NCI-H748 treated with DMSO at 0.1 percent for 48 hours (cell line): ENCODE measurements around the gene AGBL4.
A peak's percentile ranks its signal among the peaks of the same experiment; 100 is the strongest.

ENCODE experiments used
- DNase-seq: peaks from one replicate; lab custom pipeline; 2025; lab: John Stamatoyannopoulos, UW

AGBL4 gene

DNA sequence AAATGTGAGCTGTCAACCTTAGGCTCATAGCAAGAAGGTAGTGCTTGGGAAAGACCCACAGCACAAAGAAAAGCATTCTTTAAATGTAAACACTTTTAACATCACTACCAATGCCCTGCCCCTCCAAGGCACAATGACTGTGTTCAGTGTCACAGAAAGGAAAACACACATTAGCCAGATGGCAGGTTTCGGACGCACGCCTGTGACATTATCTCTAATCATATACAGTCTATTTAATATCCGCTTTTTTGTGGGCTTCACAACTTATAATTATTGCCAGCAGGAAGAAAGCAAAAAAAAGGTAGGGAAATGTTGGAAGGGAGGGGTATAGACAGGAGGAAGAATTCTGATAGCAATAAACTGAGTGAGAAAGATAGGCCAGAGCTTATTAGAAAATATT is 1134.7 kb downstream of the AGBL4 start:
- DNase-seq, result peak; percentile 94

DNA sequence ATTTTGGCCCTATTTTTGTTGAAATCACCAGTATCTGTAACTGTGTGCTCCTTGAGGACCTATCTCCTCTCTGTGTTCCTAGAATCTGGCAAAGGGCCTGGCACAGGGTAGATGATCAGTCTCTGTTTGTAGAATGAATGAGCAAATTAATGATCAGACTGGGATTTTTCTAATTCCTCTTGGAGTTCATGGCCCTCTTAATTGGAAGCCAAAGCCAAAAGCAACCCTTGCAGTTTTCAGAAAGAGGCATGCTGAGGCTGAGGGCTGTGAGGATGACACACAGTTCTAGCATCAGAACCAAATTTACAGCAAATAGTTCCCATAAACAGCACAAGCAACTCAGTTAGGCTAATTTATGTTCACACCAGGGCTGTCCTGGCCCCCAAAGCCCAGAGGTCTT is 1136.0 kb downstream of the AGBL4 start:
- DNase-seq, result no peak

DNA sequence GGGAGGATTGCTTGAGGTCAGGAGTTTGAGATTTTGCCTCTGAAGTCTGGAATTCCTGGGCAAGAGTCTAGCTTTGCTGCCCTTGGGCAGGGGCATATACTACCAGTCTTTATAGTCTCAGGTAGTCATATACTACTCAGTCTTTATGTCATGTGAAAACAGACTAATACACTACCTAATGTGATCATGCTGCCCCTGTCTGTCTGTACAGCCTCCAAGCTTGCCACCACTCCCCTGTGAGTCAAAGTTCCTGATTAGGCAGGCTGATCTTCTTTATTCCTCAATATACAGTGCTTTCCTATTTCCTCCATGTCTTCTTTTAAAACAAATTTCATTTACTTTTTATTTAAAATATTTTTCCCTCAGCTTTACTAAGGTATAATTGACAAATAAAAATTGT is 1141.7 kb downstream of the AGBL4 start:
- DNase-seq, result no peak

DNA sequence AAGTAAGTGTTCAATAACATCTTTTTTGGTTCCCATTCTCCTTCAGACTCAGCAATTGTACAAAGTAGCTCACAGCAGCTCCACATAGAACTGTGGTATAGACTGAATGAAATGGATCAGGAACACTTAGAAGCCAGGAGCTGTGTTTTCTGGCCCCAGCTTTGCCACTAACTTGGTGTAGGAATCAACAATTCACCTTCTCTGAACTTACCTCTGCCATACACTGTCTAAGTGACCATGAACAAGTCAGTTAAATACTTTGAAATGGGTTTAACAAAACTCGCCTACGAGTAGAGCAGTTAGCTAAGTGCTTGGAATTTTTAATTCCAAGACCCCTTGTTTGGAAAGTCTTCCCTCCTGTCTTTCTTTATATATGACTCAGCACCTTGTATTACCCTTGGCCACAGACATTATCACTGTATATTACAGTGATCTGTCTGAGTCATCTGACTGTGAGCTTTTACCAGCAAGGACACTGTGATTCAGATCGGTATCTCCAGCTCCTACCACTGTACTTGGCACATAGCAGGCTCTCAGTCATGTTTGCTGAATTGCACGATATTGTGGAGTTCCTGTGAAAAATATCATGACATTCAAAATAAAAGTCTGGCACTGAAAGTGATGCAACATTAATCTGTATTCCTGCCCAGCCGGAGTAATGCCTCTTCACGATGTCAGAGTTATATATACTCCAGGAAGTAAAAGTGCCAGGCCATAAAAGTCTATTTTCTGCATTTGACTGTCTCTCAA is 1145.4 kb downstream of the AGBL4 start:
- DNase-seq, result no peak

DNA sequence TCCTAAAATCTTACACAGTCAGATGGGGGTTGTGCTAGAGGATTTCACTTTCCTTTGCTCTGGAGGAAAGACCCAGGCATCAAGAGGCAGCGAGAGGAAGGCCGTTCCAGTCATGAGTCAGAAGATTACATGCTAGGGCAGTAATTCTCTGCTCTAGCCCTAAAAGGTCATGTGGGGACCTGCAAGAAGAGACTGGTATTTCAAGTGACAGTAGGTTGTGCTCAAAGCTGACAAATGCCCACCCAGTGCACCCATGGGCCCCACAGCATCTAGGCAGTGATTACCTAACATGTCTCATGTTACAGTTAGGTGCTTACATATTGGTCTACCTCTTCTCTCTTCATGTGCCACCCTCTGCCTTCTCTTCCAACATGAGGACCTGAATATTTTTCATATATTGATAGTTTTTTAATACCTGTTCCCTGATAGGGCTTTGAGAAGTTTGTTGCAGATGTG is 1147.4 kb downstream of the AGBL4 start:
- no peak for DNase-seq

DNA sequence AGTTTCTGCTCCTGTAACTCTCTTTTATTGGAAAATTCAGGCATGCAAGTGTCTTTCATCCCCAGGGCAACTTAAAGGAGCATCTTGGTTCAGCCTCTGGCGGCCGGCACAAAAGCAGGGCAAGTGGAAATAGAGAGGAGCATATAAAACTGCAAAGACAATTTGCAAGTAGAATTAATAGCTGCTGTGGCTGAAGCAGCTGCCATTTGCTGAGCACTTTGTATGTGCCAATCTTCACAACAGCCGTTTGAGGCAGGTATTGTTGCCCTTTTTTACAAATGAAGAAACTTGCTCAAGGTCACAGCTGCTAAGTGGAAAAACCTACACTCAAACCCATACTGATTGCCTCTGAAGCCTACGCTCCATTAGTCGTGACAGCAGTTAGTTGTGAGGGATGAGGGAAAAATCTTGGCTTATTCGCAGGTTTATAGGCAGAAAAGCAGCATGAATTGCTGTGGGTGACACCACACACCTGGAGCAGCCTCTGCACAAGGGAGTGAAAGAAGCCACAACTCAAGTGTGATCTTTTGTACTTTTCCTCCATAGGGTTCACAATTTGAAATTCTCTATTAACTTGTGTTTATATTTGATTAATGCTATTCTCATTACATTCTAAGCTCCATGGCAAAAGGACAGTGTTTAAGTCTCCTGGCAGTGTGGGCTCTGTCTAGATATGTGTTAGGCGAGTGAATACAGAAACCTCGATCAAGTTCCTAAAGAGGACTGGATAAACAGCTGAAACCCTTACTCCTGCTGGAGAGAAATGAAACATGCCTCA is 1148.0 kb downstream of the AGBL4 start:
- no peak for DNase-seq

DNA sequence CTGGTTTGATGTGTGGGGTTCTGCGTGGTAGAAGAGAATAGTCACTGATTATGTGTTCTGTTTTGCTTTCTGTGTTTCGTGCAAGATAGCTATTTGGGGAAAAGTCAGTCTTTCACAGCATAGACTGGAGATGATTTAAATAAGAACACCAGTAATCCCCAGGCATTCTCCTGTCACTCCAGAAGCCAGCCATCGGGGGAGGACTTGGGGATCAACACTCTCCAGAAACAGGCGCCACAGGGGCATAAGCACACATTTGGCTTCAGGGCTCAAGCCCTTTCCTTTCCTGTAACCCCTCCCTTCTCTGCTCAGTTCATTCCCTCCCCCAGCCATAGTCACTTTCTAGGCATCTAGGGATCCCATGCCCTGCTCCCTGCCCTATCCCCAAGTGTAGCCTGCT is 1149.8 kb downstream of the AGBL4 start:
- DNase-seq, result no peak

DNA sequence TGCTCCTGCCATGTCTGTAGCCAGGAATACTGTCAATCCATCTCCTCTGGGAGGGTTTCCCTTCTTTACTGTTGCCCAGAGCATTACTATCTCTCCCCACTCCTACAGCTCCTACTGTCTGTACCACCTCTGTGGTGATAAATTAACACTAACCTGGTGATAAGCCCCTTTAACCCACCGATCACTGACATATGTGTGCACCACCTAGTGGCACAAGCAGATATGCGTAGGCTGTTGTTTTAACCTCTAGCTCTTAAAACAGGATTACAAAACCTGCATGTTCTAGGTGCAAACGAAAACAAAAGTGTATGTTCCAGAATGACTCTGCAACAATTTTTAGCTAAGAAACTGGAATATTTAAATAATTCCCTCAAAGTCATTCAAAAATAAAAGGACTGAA is 1153.2 kb downstream of the AGBL4 start:
- peak; percentile 30 for DNase-seq

DNA sequence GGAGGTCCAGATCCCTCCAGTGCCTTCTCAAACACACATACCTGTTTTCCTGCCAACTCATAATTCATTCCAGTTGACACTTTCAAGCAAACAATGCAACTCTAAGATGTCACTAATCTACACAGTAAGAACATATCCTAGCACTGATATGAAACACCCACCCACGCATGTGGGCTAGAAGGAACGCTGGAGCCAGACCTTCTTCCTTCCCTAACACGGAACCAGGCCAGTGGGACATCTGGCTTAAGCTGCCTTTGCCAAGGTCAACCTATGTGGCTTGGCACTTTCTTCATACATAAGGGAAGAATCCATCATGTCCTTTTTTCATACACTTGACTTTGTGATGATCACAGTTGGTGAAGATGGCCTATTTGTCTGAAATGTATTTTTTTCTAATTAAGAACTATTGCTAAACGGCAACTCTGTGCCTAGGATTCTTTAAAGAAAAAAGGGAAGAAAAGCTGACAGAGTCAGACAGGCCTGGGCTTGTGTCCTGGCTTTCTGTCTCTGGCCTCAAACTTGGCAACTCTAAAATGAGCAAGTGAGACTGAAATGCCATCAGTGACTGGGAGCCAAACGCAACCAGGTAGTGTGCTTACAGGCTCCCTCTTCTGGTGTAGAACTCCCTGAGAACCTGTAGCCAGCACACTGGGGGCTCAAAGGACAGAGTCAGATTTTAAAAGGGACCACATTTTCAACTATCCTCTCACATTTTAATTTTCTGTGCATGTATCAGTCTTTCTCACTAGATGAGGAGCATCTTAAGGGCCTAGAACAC is 1154.4 kb downstream of the AGBL4 start:
- DNase-seq, result no peak

DNA sequence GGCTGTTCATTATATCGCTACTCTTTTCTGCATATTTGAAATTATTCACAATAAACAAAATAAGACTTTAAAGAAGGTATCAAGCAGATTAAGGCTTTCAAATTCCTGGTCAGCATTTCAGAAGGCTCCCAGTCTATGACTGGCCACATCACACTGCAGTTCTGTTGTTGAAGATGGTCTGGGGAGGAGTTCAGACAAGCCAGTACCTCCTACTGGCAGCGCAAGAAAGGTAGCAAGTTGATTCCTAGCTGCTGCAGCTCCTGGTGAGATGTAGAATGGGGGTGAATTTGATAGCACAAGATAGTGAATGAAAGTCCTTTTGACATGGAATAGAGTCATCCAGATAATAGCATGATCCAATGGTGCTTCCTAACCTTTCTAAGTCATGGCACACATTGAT is 1158.8 kb downstream of the AGBL4 start:
- DNase-seq, result no peak

DNA sequence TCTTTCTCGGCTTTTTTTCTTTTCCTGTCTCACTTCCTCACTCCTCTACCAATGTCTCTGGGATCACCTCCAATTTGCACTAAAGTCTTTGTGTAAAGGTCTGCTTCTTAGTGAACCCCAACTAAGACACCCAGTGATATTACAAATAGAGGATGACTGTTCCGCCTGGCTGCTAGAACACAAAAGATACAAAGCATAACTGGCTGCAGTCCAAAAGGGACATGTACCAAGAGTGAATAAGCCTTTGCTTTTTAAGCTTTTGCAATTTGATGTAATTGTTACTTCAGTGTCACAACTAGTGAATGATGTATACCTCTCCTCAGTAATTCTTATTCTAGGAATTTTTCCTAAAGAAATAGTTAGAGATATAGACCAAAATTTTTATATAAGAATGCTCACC is 1164.3 kb downstream of the AGBL4 start:
- DNase-seq, result peak; percentile 70

DNA sequence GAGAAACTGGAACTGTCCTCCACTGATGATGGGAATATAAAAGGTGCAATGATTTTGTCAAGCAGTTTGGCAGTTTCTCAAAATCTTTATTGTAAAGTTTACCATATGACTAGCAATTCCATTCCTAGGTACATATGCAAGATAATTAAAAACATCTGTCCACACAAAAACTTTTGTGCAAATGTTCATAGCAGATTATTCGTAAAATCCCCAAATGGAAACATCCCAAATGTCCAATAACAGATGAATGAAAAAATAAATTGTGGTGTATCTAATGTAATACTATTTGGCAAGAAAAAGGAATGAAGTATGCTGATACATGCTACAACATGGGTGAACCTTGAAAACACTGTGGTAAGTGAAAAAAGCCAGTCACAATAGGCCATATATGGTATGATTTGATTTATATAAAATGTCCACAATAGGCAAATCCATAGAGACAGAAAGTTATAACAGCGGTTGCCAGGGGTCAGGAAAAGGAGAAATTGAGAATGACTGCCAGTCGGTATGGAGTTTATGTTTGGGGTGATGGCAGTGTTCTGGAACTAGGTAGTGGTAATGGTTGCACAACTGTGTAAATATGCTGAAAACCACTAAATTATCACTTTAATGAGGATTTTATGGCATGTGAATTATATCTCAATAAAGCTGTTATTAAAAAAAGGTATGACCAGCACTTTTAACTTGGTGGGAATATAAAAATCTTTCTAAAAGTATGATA is 1165.4 kb downstream of the AGBL4 start:
- DNase-seq, result no peak

DNA sequence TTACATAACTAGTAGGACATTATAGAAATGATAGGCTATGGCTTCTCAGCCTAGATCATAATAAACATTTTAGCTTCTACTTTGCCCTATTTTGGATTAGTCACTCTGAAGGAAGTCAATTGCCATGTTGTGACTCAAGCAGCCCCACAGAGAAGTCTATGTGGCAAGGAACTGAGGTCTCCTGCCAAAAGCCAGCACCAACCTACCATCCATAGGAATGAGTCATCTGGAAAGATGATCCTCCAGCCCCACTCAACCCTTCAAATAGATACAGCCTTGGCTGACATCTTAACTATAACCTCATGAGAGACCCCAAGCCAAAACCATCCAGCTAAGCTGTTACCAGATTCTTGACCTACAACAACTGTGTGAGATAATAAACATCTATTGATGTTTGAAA is 1170.7 kb downstream of the AGBL4 start:
- DNase-seq, result no peak

DNA sequence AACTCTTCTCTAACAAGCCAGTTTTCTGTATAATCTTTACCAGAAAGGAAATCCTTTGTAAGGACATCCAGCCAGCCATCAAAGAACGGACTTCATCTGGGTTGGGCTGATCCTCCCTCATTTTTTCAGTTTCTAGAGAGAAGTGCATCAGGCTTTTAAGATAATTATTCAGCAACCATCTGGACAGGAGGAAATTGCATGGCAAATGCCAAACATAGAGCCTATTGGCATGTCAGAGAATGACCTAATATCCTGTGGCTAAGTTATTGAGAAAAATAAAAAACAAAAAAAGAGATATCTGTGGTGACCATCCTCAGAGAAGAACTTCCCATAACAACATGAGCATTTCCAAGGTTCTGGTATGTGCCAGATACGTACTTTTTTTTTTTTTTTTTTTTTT is 1172.1 kb downstream of the AGBL4 start:
- DNase-seq, result no peak

DNA sequence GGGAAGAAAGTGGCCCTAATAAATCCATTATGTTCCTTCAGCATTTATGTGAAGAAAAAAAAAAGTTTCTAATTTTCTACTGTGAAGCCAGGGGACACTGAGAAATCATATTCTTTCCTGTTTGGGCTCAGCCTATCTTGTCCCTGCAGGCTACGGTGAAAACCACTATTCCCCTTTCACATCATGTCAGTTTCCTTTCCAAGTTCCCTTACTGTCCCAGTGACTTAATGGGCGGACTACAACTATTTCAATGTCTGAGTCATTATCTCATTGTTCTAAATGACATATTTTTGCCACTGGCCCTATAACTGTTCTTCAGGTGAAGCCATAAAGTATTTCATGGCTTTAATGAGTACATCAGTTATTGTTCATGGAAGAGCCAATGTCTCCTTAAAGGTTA is 1175.7 kb downstream of the AGBL4 start:
- no peak for DNase-seq

DNA sequence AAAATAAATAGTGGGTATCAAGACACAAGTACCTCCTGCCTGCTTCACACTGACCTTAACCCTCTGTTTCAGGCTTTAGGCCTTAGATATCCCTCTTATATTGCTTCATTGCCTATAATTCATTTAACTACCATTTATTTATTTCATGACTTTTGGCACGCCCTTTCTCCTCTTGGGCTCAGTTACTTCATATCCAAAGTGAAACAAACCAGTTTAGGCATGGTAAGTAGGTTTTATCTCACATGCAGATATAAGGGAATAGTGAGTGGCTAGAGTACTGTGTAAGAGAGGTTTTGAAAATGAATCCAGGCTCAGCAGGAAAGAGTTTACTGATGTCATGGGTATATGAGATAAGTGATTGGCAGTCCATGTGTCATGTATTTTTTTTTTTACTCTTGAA is 1177.3 kb downstream of the AGBL4 start:
- DNase-seq, result no peak

DNA sequence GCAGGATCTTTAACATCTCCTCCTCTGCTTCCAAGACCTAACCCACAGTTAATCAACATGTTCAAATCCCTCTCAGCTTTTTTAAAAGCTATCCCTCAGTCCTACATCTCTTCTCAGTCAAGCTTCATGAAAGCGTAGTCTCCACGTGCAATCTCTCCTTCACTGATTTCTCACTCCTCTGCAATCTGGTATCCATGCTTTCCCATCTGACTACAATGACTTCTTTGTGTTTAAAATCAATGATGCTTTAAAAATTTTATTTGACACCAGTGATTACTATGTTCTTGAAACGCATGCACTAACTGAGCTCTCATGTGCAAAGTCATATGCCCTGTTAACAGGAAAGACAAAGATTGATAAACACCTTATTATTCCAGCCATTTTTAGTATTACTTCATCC is 1179.6 kb downstream of the AGBL4 start:
- DNase-seq, result no peak

DNA sequence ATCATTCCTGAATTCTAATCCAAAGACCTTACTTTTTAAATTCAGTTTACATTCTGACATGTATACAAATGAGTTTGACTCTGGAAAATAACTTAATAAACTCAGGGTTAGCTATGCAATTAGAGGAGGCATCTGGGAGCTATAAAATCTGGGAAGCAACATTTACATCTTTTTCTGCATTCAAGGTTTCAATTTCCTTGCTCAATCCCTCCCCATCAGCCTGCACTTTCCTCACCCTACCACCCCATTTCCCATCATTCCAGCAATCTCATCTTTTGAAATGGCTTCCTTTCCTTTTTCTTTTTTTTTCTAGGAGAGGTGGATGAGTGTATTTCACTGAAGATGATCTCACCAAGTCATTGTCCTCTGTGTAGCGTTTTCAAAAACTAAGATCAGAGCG is 1181.8 kb downstream of the AGBL4 start:
- no peak for DNase-seq

DNA sequence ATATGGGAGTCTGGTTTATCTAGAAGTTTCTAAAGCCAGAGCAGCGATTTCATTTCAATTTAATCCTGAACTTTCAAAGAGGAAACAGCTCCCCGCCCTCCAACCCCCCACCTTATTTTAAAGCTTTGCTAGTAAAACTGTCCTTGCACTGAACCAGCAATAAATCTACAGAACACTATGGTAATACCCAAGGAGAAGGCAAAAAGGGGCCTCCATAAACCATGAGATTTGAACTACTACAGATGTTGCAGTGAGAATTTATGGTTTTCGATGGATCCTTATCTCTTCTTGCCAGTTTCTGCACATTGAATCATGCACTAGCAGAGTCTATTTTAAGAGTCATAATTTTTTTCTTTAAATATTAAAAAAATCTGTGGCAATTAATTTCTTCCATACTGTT is 1182.3 kb downstream of the AGBL4 start:
- DNase-seq, result no peak

DNA sequence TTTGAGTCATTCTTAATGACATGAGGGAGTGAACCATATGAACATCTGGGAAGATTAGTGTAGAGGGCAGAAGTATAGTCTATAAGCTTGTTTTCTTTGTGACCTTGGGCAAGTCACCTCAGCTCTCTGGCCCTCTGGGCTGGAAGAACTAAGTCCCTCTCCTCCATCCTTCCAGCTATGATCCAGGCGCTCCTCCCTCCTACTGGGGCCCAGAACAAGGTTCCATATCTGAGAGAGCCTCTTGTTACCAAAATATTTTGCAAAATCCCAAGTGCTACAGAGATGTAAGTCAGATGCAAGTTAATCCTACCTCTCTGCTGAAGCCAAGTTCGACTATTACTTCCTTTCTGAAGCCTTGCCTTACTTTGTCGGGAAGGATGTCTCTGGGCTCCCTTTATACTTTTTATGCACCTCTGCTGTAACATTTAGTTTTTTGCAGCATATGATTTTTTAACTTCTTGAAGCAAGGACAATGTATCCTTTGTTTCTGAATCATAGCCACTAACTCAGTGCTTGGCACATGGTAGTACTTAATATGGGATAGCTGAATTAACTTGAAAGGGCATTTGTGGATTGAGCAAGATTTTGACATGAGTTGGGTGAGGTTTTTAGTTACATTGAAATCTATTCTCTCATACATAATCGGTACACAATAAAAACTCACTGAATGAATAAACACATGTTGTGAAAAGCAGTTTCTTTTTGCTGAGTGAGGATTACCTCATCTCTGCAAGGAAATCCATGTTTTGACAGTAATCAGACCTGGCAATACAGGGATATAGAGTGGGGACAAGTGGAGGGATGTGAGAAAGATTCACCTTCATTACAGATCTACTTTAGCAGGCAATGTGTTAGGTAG is 1192.4 kb downstream of the AGBL4 start:
- no peak for DNase-seq

DNA sequence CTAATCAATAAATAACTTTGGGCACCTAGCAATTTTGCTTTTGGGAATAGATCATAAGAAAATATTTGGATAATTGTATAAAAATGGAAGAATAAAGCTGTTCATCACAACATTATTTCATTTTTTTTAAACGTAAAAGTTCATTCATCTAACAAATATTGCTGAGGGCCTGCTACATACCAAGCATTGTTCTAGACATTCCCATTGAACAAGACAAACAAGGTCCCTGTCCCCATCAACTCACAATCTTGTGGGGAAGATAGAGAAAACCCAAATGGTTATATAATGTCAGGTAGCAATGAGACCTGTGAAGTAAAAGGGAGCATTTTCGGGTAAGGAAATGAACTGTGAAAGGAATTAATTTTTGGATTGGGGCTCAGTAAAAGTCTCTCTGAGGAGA is 1193.0 kb downstream of the AGBL4 start:
- DNase-seq, result no peak
